Common myeloid progenitor, CD34-positive (primary cell): Measurements from ENCODE around the gene GAS2L3.
"Not testable (repeated sequence)": the region's sequence is repeated elsewhere in the genome, so short reads cannot be mapped to it uniquely, and the experiment has no call there.

ENCODE experiments used
- CTCF ChIA-PET: fragments of 350-600 bp; sonication (Branson Sonifier 250); formaldehyde crosslinking; loops from one replicate; lab custom pipeline; 2021; ENCODE audit warnings: antibody characterized with exemption; lab: Charles Lee
- POLR2A ChIA-PET: fragments of 350-600 bp; sonication (Branson Sonifier 250); formaldehyde crosslinking; loops from one replicate; lab custom pipeline; 2021; ENCODE audit warnings: antibody characterized with exemption; lab: Charles Lee
- DNase-seq, 3 donors: peaks; one replicate each; pipeline versions ENCODE4 v3.0.0 to v3.0.0-alpha.2; 2013
- H3K27ac ChIP-seq, 2 experiments: 1 replicate in 1 of 2; 2 replicates in 1 of 2; pipeline ENCODE4 v1.7.0; 2013; ENCODE audit warnings: inconsistent platforms in 2 of 2, low read length in 2 of 2, mild to moderate bottlenecking in 2 of 2, low read depth in 1 of 2, moderate library complexity in 1 of 2; ENCODE audit not compliant: severe bottlenecking in 2 of 2, insufficient read depth in 1 of 2, poor library complexity in 1 of 2
- H3K27me3 ChIP-seq, 5 experiments: replicated peaks in 2 of 5; 1 replicate in 3 of 5; 2 replicates in 2 of 5; pipeline versions ENCODE4 v1.6.1 to v1.7.0; 2013; ENCODE audit warnings: low read length in 4 of 5, mild to moderate bottlenecking in 2 of 5, moderate library complexity in 2 of 5, inconsistent platforms in 1 of 5; ENCODE audit not compliant: insufficient read depth in 5 of 5, control insufficient read depth in 4 of 5
- H3K36me3 ChIP-seq, 4 experiments: 1 replicate in 2 of 4; 2 replicates in 2 of 4; pipeline versions ENCODE4 v1.6.1 to v1.7.0; 2013; ENCODE audit warnings: low read length in 3 of 4, control low read depth in 1 of 4, mild to moderate bottlenecking in 1 of 4; ENCODE audit not compliant: control insufficient read depth in 4 of 4, insufficient read depth in 4 of 4
- H3K4me1 ChIP-seq, 4 experiments: 1 replicate in 3 of 4; 2 replicates in 1 of 4; pipeline versions ENCODE4 v1.6.1 to v1.7.1; 2013; ENCODE audit warnings: low read length in 3 of 4, mild to moderate bottlenecking in 3 of 4, control low read depth in 1 of 4, inconsistent platforms in 1 of 4, moderate library complexity in 1 of 4; ENCODE audit not compliant: control insufficient read depth in 4 of 4, insufficient read depth in 4 of 4; ENCODE audit errors: control extremely low read depth in 1 of 4
- H3K4me3 ChIP-seq, 7 experiments: 1 replicate in 4 of 7; 2 replicates in 3 of 7; pipeline versions ENCODE4 v1.5.1 to v1.7.0; 2013; ENCODE audit warnings: mild to moderate bottlenecking in 7 of 7, low read length in 6 of 7, moderate library complexity in 6 of 7, inconsistent platforms in 2 of 7, low read depth in 2 of 7, control low read depth in 1 of 7; ENCODE audit not compliant: insufficient read depth in 4 of 7, control insufficient read depth in 1 of 7; ENCODE audit errors: extremely low read depth in 1 of 7
- H3K9me3 ChIP-seq, 5 experiments: 1 replicate in 4 of 5; 2 replicates in 1 of 5; pipeline versions ENCODE4 v1.6.1 to v1.7.1; 2013; ENCODE audit warnings: low read length in 4 of 5, mild to moderate bottlenecking in 2 of 5, inconsistent platforms in 1 of 5, low read depth in 1 of 5, moderate library complexity in 1 of 5; ENCODE audit not compliant: control insufficient read depth in 4 of 5, insufficient read depth in 2 of 5; ENCODE audit errors: control extremely low read depth in 1 of 5
- WGBS: methylation state at CpG from one replicate; pipeline ENCODE4 v1.1.5; 2013; ENCODE audit not compliant: insufficient coverage; 5-methylcytosine and 5-hydroxymethylcytosine counted together

The GAS2L3 gene

DNA sequence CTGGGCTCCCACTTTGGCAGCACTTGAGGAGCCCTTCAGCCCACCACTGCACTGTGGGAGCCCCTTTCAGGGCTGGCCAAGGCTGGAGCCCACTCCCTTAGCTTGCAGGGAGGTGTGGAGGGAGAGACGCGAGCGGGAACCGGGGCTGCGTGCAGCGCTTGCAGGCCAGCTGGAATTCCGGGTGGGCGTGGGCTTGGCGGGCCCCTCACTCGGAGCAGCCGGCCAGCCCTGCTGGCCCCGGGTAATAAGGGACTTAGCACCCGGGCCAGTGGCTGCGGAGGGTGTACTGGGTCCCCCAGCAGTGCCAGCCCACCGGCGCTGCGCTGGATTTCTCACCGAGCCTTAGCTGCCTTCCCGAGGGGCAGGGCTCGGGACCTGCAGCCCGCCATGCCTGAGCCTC lies 14.2 kb upstream of the GAS2L3 start:
- H3K27me3 ChIP-seq, H3K4me3 ChIP-seq, H3K36me3 ChIP-seq, DNase-seq, CTCF ChIA-PET, H3K9me3 ChIP-seq, H3K4me1 ChIP-seq, H3K27ac ChIP-seq, POLR2A ChIA-PET: not testable (repeated sequence)
- WGBS, result 100% methylated on average over 12 of the region's 21 CpGs

DNA sequence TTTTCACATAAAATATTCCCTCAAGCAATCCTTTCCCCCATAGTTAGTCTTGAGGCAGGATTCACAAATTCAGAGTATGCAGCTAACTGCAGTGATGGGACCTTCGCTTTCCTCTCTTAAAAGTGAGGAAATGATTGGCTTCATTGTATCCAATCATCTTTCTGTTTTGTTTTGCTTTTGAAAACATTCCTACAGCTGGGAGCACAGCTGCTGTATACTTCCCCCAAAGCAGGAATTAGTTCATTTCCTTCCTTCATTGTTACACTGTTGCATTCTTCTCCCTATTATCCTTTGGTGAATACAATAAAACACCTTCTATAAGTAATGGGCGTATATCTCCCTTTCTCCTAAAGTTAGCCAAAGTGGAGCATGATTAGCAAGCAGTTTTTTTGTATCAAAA lies 9.4 kb upstream of the GAS2L3 start:
- Histone ChIP-seq H3K27ac (no peak overlapping the region), H3K27me3 (peaks cover 0 to 3% (median 0%) of the 10 kb centered on the region in 5 experiments), H3K4me3 (no peak overlapping the region), H3K36me3 (no peaks in the 10 kb centered on the region), H3K4me1 (peaks cover 0 to 2% (median 0%) of the 10 kb centered on the region in 4 experiments), H3K9me3 (no peaks in the 10 kb centered on the region)
- ChIA-PET CTCF (interaction anchor here (0.7 kb wide), 1 partner anchor 9 kb away, joined by 3 read pairs; no protein-coding TSS in a partner anchor), POLR2A (no interaction called here)
- no peak for DNase-seq
- WGBS, result 100% methylated on average over 1 of the region's 2 CpGs

GRCh38 chr12:100564905-100565467 lies 8.5 kb upstream of the GAS2L3 start:
- POLR2A ChIA-PET, result no interaction called here

DNA sequence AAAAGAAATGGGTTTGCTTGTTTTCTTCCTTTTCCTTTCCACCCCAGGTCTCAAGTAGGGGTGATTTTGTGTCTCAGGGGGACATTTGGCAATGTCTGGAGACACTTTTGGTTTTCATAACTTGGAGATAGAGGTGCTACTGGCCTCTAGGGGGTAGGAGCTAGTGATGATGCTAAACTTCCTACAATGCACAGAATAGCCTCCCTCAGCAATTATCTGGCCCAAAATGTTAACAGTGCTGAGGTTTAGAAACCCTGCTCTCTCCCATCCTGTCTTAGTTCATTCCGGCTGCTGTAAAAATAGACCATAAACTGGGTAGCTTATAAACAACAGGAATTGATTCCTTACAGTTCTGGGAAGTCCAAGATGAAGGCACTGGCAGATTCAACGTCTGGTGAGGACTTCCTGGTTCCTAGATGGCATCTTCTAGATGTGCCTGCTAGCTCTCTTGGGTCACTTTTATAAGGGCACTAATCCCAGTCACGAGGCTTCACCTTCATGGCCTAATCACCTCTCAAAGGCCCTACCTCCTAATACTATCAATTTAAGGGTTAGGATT lies 7.4 kb upstream of the GAS2L3 start:
- DNase-seq, result no peak
- CTCF ChIA-PET, result interaction anchor here (1.3 to 1.9 kb wide), 2 partner anchors 13 to 217 kb away, joined by 3 to 4 read pairs; no protein-coding TSS in a partner anchor
- Histone ChIP-seq H3K36me3 (no peaks in the 10 kb centered on the region), H3K27ac (no peak overlapping the region), H3K4me1 (peaks cover 0 to 2% (median 0%) of the 10 kb centered on the region in 4 experiments), H3K4me3 (no peak overlapping the region), H3K27me3 (peaks cover 0 to 3% (median 0%) of the 10 kb centered on the region in 5 experiments), H3K9me3 (no peaks in the 10 kb centered on the region)
- whole genome bisulfite sequencing, result 96% methylated on average over 3 of the region's 3 CpGs
- POLR2A ChIA-PET, result no interaction called here

More at GRCh38 chr12:100564905-100565467, 8.5 kb upstream of the GAS2L3 start:
- no peak overlapping the region for H3K27ac ChIP-seq
- DNase-seq, result no peak
- H3K4me1 ChIP-seq, result peaks cover 0 to 2% (median 0%) of the 10 kb centered on the region in 4 experiments
- no peaks in the 10 kb centered on the region for H3K9me3 ChIP-seq
- 96% methylated on average over 3 of the region's 6 CpGs for WGBS
- CTCF ChIA-PET, result no interaction called here
- H3K4me3 ChIP-seq, result no peak overlapping the region
- no peaks in the 10 kb centered on the region for H3K36me3 ChIP-seq
- H3K27me3 ChIP-seq, result peaks cover 0 to 3% (median 0%) of the 10 kb centered on the region in 5 experiments

GRCh38 chr12:100566887-100567637 lies 6.4 kb upstream of the GAS2L3 start:
- peaks cover 0 to 3% (median 0%) of the 10 kb centered on the region in 5 experiments for H3K27me3 ChIP-seq
- no peaks in the 10 kb centered on the region for H3K9me3 ChIP-seq
- peak in 2 of 3 donors; percentile 55 to 64 for DNase-seq
- peaks cover 0 to 2% (median 0%) of the 10 kb centered on the region in 4 experiments for H3K4me1 ChIP-seq
- no peaks in the 10 kb centered on the region for H3K36me3 ChIP-seq
- ChIA-PET CTCF (interaction anchor here (0.7 to 1.9 kb wide), 2 partner anchors 218 to 232 kb away, joined by 4 read pairs; no protein-coding TSS in a partner anchor), POLR2A (no interaction called here)
- no peak overlapping the region for H3K4me3 ChIP-seq
- 0% methylated on average over 1 of the region's 3 CpGs for WGBS
- no peak overlapping the region for H3K27ac ChIP-seq

DNA sequence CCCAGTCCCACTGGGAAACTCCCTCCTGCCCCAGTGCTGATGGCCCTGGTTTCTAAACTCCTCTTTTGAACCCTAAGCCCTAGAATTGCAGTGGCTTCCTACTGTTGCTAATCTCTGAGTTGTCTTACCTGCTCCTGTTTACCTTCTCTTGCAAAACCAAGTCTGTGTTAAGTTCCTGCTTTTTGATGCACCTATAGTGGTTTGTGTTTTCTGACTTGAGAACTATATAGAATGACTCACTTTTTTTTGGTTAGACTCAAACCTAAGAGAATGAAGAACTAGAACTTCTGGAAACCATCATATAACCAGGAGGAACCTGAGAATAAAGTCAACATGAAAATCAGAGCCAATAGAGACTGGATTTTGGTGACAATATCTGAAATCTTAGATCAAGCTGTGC lies 5.5 kb upstream of the GAS2L3 start:
- Histone ChIP-seq H3K27ac (no peak overlapping the region), H3K27me3 (peaks cover 0 to 3% (median 0%) of the 10 kb centered on the region in 5 experiments), H3K36me3 (no peaks in the 10 kb centered on the region), H3K4me1 (peaks cover 0 to 2% (median under 1%) of the 10 kb centered on the region in 4 experiments), H3K4me3 (no peak overlapping the region), H3K9me3 (no peaks in the 10 kb centered on the region)
- POLR2A ChIA-PET, result no interaction called here
- DNase-seq, result peak in 1 of 3 donors; percentile 11
- CTCF ChIA-PET, result interaction anchor here (1.5 to 1.9 kb wide), 2 partner anchors 11 to 219 kb away, joined by 3 to 4 read pairs; no protein-coding TSS in a partner anchor
